ENCODE measurements around the gene PRDX4.

PRDX4 gene

DNA sequence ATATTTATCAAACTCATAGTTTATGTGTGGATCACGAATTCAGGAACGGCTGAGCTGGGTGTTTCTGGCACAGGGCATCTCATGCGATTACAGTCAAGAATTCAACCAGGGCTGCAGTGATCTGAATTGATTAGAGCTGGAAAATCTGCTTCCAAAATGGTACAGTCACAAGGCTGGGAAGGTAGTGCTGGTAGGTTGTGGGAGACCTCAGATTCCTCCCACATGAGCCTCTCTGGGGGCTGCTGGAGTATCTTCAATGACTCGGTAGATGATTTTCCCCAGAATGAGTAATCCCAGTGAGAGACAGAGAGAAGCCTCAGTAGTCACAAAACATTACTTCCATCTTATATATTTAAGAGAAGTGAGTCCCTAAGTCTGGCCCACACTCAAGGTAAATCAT lies 36.2 kb upstream of the PRDX4 start:
- no peaks in the 10 kb centered on the region for H3K4me1 ChIP-seq
- H3K4me3 ChIP-seq (ENCODE audit: low read depth, low read length) = no peak overlapping the region
- H3K27me3 ChIP-seq = no peaks in the 10 kb centered on the region
- DNase-seq = no peak
- no peaks in the 10 kb centered on the region for H3K36me3 ChIP-seq
- TF ChIP-seq, protein P1, sequence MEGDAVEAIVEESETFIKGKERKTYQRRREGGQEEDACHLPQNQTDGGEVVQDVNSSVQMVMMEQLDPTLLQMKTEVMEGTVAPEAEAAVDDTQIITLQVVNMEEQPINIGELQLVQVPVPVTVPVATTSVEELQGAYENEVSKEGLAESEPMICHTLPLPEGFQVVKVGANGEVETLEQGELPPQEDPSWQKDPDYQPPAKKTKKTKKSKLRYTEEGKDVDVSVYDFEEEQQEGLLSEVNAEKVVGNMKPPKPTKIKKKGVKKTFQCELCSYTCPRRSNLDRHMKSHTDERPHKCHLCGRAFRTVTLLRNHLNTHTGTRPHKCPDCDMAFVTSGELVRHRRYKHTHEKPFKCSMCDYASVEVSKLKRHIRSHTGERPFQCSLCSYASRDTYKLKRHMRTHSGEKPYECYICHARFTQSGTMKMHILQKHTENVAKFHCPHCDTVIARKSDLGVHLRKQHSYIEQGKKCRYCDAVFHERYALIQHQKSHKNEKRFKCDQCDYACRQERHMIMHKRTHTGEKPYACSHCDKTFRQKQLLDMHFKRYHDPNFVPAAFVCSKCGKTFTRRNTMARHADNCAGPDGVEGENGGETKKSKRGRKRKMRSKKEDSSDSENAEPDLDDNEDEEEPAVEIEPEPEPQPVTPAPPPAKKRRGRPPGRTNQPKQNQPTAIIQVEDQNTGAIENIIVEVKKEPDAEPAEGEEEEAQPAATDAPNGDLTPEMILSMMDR (IDR thresholded peaks at IDR 0.05; ENCODE audit: low read depth, low read length) = no peak
- H3K9me3 ChIP-seq = no peaks in the 10 kb centered on the region

GRCh38 chrX:23633834-23634580 lies 33.3 kb upstream of the PRDX4 start:
- Histone ChIP-seq H3K4me3 (ENCODE audit: low read depth, low read length) (no peak overlapping the region), H3K4me1 (no peaks in the 10 kb centered on the region), H3K9me3 (no peaks in the 10 kb centered on the region), H3K36me3 (no peaks in the 10 kb centered on the region), H3K27me3 (no peaks in the 10 kb centered on the region)
- TF ChIP-seq, protein P1 (IDR thresholded peaks at IDR 0.05; ENCODE audit: low read depth, low read length) = peak; percentile 38; the same call in 1 of the 2 replicates
- no peak for DNase-seq

DNA sequence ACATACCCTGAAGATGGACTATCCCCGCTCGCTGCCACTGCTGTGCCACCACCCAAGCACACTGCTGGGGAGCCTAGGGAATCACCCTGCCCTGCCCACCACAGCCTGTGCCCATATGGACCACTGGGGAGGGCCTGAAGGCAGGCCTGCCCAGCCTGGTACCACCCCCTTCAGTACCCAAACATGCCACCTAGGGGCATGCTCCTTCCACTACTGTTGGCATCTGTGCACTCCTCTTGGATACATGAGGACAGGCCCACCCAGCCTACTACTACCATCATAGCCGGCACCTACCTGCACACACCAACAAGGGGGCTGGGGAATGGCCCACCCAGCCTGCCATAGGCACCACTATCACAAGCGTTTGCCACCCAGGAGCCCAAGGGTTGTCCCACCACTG lies 30.1 kb upstream of the PRDX4 start:
- Histone ChIP-seq H3K4me3 (ENCODE audit: low read depth, low read length) (no peak overlapping the region), H3K36me3 (no peaks in the 10 kb centered on the region), H3K27me3 (no peaks in the 10 kb centered on the region), H3K4me1 (no peaks in the 10 kb centered on the region), H3K9me3 (no peaks in the 10 kb centered on the region)
- TF ChIP-seq, protein P1 (IDR thresholded peaks at IDR 0.05; ENCODE audit: low read depth, low read length) = no peak
- DNase-seq = no peak

- H3K9me3 ChIP-seq = no peaks in the 10 kb centered on the region
- DNase-seq = no peak
- H3K36me3 ChIP-seq = no peaks in the 10 kb centered on the region
- H3K27me3 ChIP-seq = no peaks in the 10 kb centered on the region
- H3K4me3 ChIP-seq (ENCODE audit: low read depth, low read length) = no peak overlapping the region
- TF ChIP-seq, protein P1 (IDR thresholded peaks at IDR 0.05; ENCODE audit: low read depth, low read length) = no peak
- H3K4me1 ChIP-seq = no peaks in the 10 kb centered on the region
Observed at GRCh38 chrX:23643020-23643419, 24.3 kb upstream of the PRDX4 start.

DNA sequence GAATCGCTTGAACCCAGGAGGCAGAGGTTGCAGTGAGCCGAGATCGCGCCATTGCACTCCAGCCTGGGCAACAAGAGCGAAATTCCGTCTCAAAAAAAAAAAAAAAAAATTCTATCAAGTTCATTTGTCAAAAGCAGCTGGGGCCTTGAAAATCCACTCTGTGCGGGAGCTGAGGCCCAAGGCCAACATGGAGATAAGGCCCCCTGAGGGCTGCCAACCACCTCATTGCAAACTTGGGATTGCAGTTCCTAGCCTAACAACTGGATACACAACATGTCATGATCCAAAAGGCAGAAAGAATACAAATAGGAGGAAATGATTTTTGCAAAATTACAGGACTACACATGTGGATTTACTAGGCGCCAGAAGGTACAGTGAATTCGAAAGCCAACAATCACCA lies 22.5 kb upstream of the PRDX4 start:
- no peak for DNase-seq
- TF ChIP-seq, protein P1 (IDR thresholded peaks at IDR 0.05; ENCODE audit: low read depth, low read length) = no peak
- Histone ChIP-seq H3K4me1 (no peaks in the 10 kb centered on the region), H3K36me3 (no peaks in the 10 kb centered on the region), H3K27me3 (no peaks in the 10 kb centered on the region), H3K4me3 (ENCODE audit: low read depth, low read length) (no peak overlapping the region), H3K9me3 (no peaks in the 10 kb centered on the region)

DNA sequence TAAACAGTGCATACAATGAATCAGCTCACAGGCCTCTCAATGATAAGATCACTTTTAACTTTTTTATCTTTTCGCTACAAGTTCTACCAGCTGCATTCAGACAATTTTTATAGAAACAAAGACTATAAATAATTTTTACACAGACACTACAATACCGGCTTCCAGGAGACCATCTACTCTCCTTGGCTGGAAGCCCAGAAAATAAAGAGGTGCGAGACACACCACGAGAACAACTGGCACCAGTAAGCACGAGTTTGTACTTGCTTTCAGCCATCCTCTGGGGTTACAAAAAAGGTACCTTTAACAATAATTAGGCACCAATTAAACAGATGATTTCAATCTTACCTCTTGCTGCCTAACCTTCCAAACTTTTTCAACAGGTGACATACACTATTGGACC lies 11.2 kb upstream of the PRDX4 start:
- Histone ChIP-seq H3K36me3 (no peaks in the 10 kb centered on the region), H3K27me3 (no peaks in the 10 kb centered on the region), H3K4me1 (no peaks in the 10 kb centered on the region), H3K9me3 (no peaks in the 10 kb centered on the region), H3K4me3 (ENCODE audit: low read depth, low read length) (no peak overlapping the region)
- TF ChIP-seq, protein P1 (IDR thresholded peaks at IDR 0.05; ENCODE audit: low read depth, low read length) = no peak
- no peak for DNase-seq
